CD14-positive monocyte (primary cell): ENCODE data around the gene TMPRSS11D. TPM values are rescaled to one million over a fixed set of nuclear protein-coding genes. Genes with fewer than 3 reads are reported as not detected.

Experiments used
- DNase-seq, 3 donors: peaks; one replicate each; pipeline ENCODE4 v3.0.0-alpha.2; 2011 to 2022
- H2AFZ ChIP-seq: 2 replicates; pipeline ENCODE4 v1.6.0; 2012; ENCODE audit warnings: mild to moderate bottlenecking, low read depth, low read length, inconsistent platforms; ENCODE audit not compliant: insufficient read depth, poor library complexity, severe bottlenecking
- H3K27ac ChIP-seq, 2 donors: 1 replicate in 1 of 2; 2 replicates in 1 of 2; pipeline ENCODE4 v1.5.1; 2012 to 2013; ENCODE audit warnings: low read length in 2 of 2, control low read depth in 1 of 2, inconsistent platforms in 1 of 2, low read depth in 1 of 2, mild to moderate bottlenecking in 1 of 2
- H3K27me3 ChIP-seq, 2 donors: one replicate each; pipeline versions ENCODE4 v1.6.0 to v1.6.1; 2011 to 2013; ENCODE audit warnings: low read length in 2 of 2; ENCODE audit not compliant: control insufficient read depth in 2 of 2, insufficient read depth in 2 of 2
- H3K36me3 ChIP-seq, 2 donors: replicated peaks in 1 of 2; 1 replicate in 1 of 2; 2 replicates in 1 of 2; pipeline versions ENCODE4 v1.5.1 to v1.6.1; 2012 to 2013; ENCODE audit warnings: low read length in 2 of 2, control low read depth in 1 of 2, inconsistent platforms in 1 of 2, mild to moderate bottlenecking in 1 of 2; ENCODE audit not compliant: insufficient read depth in 2 of 2, control insufficient read depth in 1 of 2
- H3K4me1 ChIP-seq, 2 donors: 1 replicate in 1 of 2; 2 replicates in 1 of 2; pipeline versions ENCODE4 v1.5.1 to v1.6.1; 2012 to 2013; ENCODE audit warnings: low read length in 2 of 2, control low read depth in 1 of 2, inconsistent platforms in 1 of 2, mild to moderate bottlenecking in 1 of 2, moderate library complexity in 1 of 2; ENCODE audit not compliant: insufficient read depth in 2 of 2, control insufficient read depth in 1 of 2
- H3K4me2 ChIP-seq: replicated peaks from 2 replicates; pipeline ENCODE3; 2012; ENCODE audit warnings: low read length, moderate library complexity, mild to moderate bottlenecking; ENCODE audit not compliant: poor library complexity, severe bottlenecking; ENCODE audit errors: extremely low read depth
- H3K4me3 ChIP-seq, 3 experiments: fragments of 200-600 bp in 1 of 3; sonication (generic) in 1 of 3; replicated peaks in 1 of 3; 1 replicate in 2 of 3; 2 replicates in 1 of 3; pipeline ENCODE4 v1.5.1; 2011 to 2013; ENCODE audit warnings: low read length in 3 of 3, mild to moderate bottlenecking in 3 of 3, control low read depth in 2 of 3, low read depth in 2 of 3, inconsistent platforms in 1 of 3, moderate library complexity in 1 of 3
- H3K79me2 ChIP-seq: 2 replicates; pipeline ENCODE4 v1.6.0; 2012; ENCODE audit warnings: mild to moderate bottlenecking, control low read depth, inconsistent platforms, low read length, moderate library complexity; ENCODE audit not compliant: insufficient read depth
- H3K9ac ChIP-seq: 2 replicates; pipeline ENCODE4 v1.6.0; 2017; ENCODE audit warnings: low read length, mild to moderate bottlenecking; ENCODE audit not compliant: insufficient read depth, poor library complexity, severe bottlenecking
- H3K9me3 ChIP-seq, 2 donors: replicated peaks in 1 of 2; 1 replicate in 1 of 2; 2 replicates in 1 of 2; pipeline versions ENCODE4 v1.5.1 to v1.6.1; 2012 to 2013; ENCODE audit warnings: low read length in 2 of 2, control low read depth in 1 of 2; ENCODE audit not compliant: control insufficient read depth in 1 of 2, insufficient read depth in 1 of 2
- H4K20me1 ChIP-seq: 2 replicates; pipeline ENCODE4 v1.6.0; 2012; ENCODE audit warnings: mild to moderate bottlenecking, low read length, control low read depth, moderate library complexity; ENCODE audit not compliant: insufficient read depth
- H3K27ac Mint-ChIP-seq, 7 donors: one replicate each; pipeline ENCODE4 v1.8.0; 2020; ENCODE audit warnings: mild to moderate bottlenecking in 7 of 7, mixed read lengths in 7 of 7, moderate library complexity in 6 of 7, inconsistent platforms in 2 of 7
- H3K27me3 Mint-ChIP-seq, 3 donors: one replicate each; pipeline ENCODE4 v1.8.0; 2021 to 2022; ENCODE audit warnings: low read depth in 3 of 3, mild to moderate bottlenecking in 3 of 3, mixed read lengths in 3 of 3, moderate library complexity in 3 of 3, inconsistent platforms in 1 of 3
- H3K36me3 Mint-ChIP-seq, 2 donors: one replicate each; pipeline ENCODE4 v1.8.0; 2020; ENCODE audit warnings: mixed read lengths in 2 of 2, inconsistent platforms in 1 of 2, mild to moderate bottlenecking in 1 of 2
- H3K4me1 Mint-ChIP-seq: one replicate; pipeline ENCODE4 v1.8.0; 2020; ENCODE audit warnings: mild to moderate bottlenecking, mixed read lengths
- H3K4me3 Mint-ChIP-seq, 2 donors: one replicate each; pipeline ENCODE4 v1.8.0; 2020; ENCODE audit warnings: mild to moderate bottlenecking in 2 of 2, mixed read lengths in 2 of 2, moderate library complexity in 1 of 2
- H3K9me3 Mint-ChIP-seq, 7 donors: one replicate each; pipeline ENCODE4 v1.8.0; 2020 to 2022; ENCODE audit warnings: mixed read lengths in 7 of 7, mild to moderate bottlenecking in 6 of 7, moderate library complexity in 6 of 7, inconsistent platforms in 2 of 7
- CTCF ChIP-seq: fragments of 200-600 bp; IDR thresholded peaks from one replicate; pipeline ENCODE4 v1.8.0; 2022; ENCODE audit warnings: antibody characterized with exemption, mild to moderate bottlenecking
- WGBS: methylation state at CpG from one replicate; pipeline ENCODE4 v1.1.5; 2013; ENCODE audit warnings: missing lambda C conversion rate; ENCODE audit not compliant: insufficient coverage; 5-methylcytosine and 5-hydroxymethylcytosine counted together
- intact Hi-C, 2 donors: fragments of 100-400 bp; cut with micrococcal nuclease; formaldehyde crosslinking; loops; one replicate each; pipeline versions ENCODE4 v1.15.0 to v1.15.1; 2023
- polyA plus RNA-seq, 3 donors: library from polyadenylated mRNA; depleted of rRNA in 1 of 3; unstranded in 2 of 3; stranded (reverse) in 1 of 3; fragments of 300-500 nt in 2 of 3; fragments of >200 nt in 1 of 3; fragmentation: Illumina TruSeq in 2 of 3; gene quantifications; 1 replicate in 2 of 3; 2 replicates in 1 of 3; pipeline ENCODE4 v1.2.3, GENCODE V29; 2012 to 2021

The TMPRSS11D gene
- polyA plus RNA-seq, 3 donors, result not detected

DNA sequence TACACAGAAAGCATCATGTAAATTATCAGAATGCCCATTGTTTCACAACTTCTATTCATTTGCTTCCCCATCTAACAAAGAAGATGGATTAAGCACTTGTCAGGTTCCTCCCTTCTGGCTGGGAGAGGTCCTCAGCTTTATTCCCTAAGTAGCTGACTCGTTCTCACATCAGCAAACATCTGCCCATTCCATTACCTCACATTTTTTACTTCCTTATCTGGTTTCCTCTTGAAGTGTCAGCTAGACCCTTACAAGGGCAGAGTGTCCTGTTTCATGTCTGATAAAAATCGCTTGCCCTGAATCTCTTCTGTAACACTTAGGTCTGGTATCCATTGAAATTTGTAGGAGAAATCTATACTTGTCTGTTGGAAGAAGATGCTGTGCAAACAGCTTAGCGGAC, 44.7 kb upstream of the TMPRSS11D start:
- peaks cover 0 to 7% of the 10 kb centered on the region in 2 donors for H3K9me3 ChIP-seq
- Mint-ChIP-seq H3K27me3 (no peaks in the 10 kb centered on the region), H3K27ac (no peak overlapping the region), H3K9me3 (peaks cover 0 to 11% (median 3%) of the 10 kb centered on the region in 7 donors), H3K4me3 (no peak overlapping the region), H3K36me3 (no peaks in the 10 kb centered on the region), H3K4me1 (no peaks in the 10 kb centered on the region)
- H2AFZ ChIP-seq, result no peak overlapping the region
- no peak overlapping the region for H3K9ac ChIP-seq
- intact Hi-C loops, result no loop called here
- H4K20me1 ChIP-seq, result no peaks in the 10 kb centered on the region
- no peaks in the 10 kb centered on the region for H3K79me2 ChIP-seq
- DNase-seq, result no peak
- TF ChIP-seq CTCF, result no peak
- 0% methylated on average over 1 of the region's 3 CpGs for WGBS
- no peaks in the 10 kb centered on the region for H3K27me3 ChIP-seq
- no peak overlapping the region for H3K4me3 ChIP-seq
- H3K36me3 ChIP-seq, result no peaks in the 10 kb centered on the region
- no peaks in the 10 kb centered on the region for H3K4me1 ChIP-seq
- H3K27ac ChIP-seq, result no peak overlapping the region
- H3K4me2 ChIP-seq, result no peak overlapping the region

DNA sequence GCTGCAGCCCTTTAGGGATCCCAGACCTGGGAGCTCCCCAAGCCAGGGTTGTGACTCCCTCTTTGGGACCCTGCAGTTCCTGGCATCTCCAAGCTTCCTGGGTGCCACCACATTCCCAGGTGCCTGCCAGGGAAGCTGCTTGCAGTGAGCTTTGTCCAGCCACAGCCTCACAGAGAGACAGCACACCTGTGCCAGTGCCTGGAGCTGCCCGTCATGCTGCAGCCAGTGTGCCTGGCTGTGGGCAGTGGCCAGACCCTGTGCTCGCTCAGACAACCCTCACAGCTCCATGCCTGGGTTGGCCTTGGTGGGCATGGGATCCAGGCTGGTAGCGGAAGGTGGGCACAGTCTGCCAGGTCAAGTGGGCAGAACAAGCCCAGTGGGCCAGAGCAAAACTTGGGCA, 43.4 kb upstream of the TMPRSS11D start:
- H3K79me2 ChIP-seq, result no peaks in the 10 kb centered on the region
- no peak overlapping the region for H3K4me3 ChIP-seq
- intact Hi-C loops, result no loop called here
- DNase-seq, result no peak
- no peaks in the 10 kb centered on the region for H3K36me3 ChIP-seq
- no peaks in the 10 kb centered on the region for H3K36me3 Mint-ChIP-seq
- no peaks in the 10 kb centered on the region for H3K4me1 Mint-ChIP-seq
- H3K9me3 Mint-ChIP-seq, result peaks cover 0 to 11% (median 3%) of the 10 kb centered on the region in 7 donors
- H3K9me3 ChIP-seq, result peaks cover 0 to 7% of the 10 kb centered on the region in 2 donors
- H4K20me1 ChIP-seq, result no peaks in the 10 kb centered on the region
- H3K27me3 Mint-ChIP-seq, result no peaks in the 10 kb centered on the region
- H3K4me3 Mint-ChIP-seq, result no peak overlapping the region
- no peaks in the 10 kb centered on the region for H3K27me3 ChIP-seq
- WGBS, result 100% methylated on average over 3 of the region's 3 CpGs
- no peak for TF ChIP-seq CTCF
- H2AFZ ChIP-seq, result no peak overlapping the region
- H3K9ac ChIP-seq, result no peak overlapping the region
- no peak overlapping the region for H3K27ac ChIP-seq
- H3K4me1 ChIP-seq, result no peaks in the 10 kb centered on the region
- H3K27ac Mint-ChIP-seq, result no peak overlapping the region
- H3K4me2 ChIP-seq, result no peak overlapping the region
